Liver (tissue), 3 donors: Measurements from ENCODE around the gene P4HB.

ENCODE experiments used
- JUND ChIP-seq, 2 donors: IDR thresholded peaks; 2 replicates each; pipeline ENCODE4 v1.6.1; 2016; ENCODE audit warnings: antibody characterized with exemption in 2 of 2
- RAD21 ChIP-seq, 2 donors: IDR thresholded peaks; 2 replicates each; pipeline ENCODE4 v1.6.1; 2016; ENCODE audit warnings: antibody characterized with exemption in 2 of 2, mild to moderate bottlenecking in 2 of 2
- REST ChIP-seq: IDR thresholded peaks from 2 replicates; pipeline ENCODE4 v1.6.1; 2016; ENCODE audit warnings: antibody characterized with exemption, mild to moderate bottlenecking
- SP1 ChIP-seq: IDR thresholded peaks from 2 replicates; pipeline ENCODE4 v1.6.1; 2018; ENCODE audit warnings: antibody characterized with exemption, mild to moderate bottlenecking
- TAF1 ChIP-seq: conservative IDR thresholded peaks from 2 replicates; pipeline ENCODE4 v1.6.1; 2016; ENCODE audit warnings: antibody characterized with exemption, mild to moderate bottlenecking
- TF ChIP-seq, protein P1 (sequence below): fragments of 150-350 bp; IDR thresholded peaks from 2 replicates; pipeline ENCODE4 v1.5.1; 2017; ENCODE audit warnings: improper control_type of control experiment, low read depth, low read length; ENCODE audit not compliant: missing input control
- TF ChIP-seq, protein P2 (sequence below): IDR thresholded peaks from 2 replicates; pipeline ENCODE4 v1.6.1; 2016; ENCODE audit warnings: antibody characterized with exemption
- donor health status: healthy.
- donor health status: healthy.

DNA sequence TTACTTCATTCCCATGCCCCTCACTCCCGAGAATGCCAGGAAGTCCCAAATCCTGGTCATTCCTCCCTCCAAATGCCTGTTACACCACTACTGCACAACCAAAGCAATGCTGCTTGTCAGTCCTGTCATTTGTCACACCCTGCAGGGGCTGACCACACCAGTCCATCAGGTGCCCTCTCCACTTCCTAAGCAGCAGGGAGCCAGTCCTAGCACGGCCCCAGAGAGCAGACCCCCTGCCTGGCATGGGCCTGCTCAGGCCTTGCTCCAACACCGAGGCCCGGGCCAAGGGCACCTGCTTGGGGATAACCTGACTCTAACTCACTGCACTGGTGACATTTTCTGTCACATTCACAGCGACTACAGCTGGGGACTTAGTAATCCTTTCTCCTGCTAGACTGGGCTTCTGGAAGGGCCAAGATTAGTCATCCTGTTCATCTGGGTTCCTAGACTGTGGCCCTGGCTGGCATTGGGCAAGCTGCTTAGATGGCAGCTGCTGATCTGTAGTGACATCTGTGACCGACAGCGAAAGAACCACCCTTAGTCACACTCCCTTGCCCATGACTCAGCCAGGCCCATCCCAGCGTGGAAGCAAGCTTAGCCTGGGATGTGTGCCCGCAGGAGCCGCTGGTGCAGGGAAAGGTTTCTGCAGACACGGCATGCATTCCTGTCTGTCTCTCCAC is 25.7 kb upstream of the P4HB start:
- TF ChIP-seq, protein P1, sequence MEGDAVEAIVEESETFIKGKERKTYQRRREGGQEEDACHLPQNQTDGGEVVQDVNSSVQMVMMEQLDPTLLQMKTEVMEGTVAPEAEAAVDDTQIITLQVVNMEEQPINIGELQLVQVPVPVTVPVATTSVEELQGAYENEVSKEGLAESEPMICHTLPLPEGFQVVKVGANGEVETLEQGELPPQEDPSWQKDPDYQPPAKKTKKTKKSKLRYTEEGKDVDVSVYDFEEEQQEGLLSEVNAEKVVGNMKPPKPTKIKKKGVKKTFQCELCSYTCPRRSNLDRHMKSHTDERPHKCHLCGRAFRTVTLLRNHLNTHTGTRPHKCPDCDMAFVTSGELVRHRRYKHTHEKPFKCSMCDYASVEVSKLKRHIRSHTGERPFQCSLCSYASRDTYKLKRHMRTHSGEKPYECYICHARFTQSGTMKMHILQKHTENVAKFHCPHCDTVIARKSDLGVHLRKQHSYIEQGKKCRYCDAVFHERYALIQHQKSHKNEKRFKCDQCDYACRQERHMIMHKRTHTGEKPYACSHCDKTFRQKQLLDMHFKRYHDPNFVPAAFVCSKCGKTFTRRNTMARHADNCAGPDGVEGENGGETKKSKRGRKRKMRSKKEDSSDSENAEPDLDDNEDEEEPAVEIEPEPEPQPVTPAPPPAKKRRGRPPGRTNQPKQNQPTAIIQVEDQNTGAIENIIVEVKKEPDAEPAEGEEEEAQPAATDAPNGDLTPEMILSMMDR, result no peak
- TF ChIP-seq REST (no peak), TAF1 (no peak), JUND (IDR thresholded peaks at IDR 0.05) (no peak), RAD21 (IDR thresholded peaks at IDR 0.05) (no peak), SP1 (no peak)
- TF ChIP-seq, protein P2, sequence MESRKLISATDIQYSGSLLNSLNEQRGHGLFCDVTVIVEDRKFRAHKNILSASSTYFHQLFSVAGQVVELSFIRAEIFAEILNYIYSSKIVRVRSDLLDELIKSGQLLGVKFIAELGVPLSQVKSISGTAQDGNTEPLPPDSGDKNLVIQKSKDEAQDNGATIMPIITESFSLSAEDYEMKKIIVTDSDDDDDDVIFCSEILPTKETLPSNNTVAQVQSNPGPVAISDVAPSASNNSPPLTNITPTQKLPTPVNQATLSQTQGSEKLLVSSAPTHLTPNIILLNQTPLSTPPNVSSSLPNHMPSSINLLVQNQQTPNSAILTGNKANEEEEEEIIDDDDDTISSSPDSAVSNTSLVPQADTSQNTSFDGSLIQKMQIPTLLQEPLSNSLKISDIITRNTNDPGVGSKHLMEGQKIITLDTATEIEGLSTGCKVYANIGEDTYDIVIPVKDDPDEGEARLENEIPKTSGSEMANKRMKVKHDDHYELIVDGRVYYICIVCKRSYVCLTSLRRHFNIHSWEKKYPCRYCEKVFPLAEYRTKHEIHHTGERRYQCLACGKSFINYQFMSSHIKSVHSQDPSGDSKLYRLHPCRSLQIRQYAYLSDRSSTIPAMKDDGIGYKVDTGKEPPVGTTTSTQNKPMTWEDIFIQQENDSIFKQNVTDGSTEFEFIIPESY, result no peak
